Transverse colon (tissue), 4 donors: ENCODE data around the gene NRSN2.

Experiments
- EP300 ChIP-seq: sonication (generic); formaldehyde crosslinking; IDR thresholded peaks from one replicate; pipeline ENCODE4 v1.6.1; 2017; ENCODE audit warnings: antibody characterized with exemption, low read depth
- POLR2A ChIP-seq: fragments of 450-650 bp; IDR thresholded peaks from one replicate; pipeline ENCODE4 v1.6.1; 2016; ENCODE audit warnings: antibody characterized with exemption, mild to moderate bottlenecking, moderate library complexity
- POLR2AphosphoS5 ChIP-seq, 3 donors: sonication (generic); formaldehyde crosslinking; IDR thresholded peaks; one replicate each; pipeline ENCODE4 v1.6.1; 2016; ENCODE audit warnings: antibody characterized with exemption in 3 of 3
- TF ChIP-seq, protein P1 (sequence below), 5 experiments: fragments of 200-600 bp in 3 of 5; fragments of 450-650 bp in 2 of 5; sonication (generic) in 3 of 5; IDR thresholded peaks; 1 replicate in 2 of 5; 2 replicates in 3 of 5; pipeline ENCODE4 v1.5.1; 2016 to 2017; ENCODE audit warnings: antibody characterized with exemption in 5 of 5, inconsistent platforms in 3 of 5, mild to moderate bottlenecking in 2 of 5, moderate library complexity in 1 of 5

DNA sequence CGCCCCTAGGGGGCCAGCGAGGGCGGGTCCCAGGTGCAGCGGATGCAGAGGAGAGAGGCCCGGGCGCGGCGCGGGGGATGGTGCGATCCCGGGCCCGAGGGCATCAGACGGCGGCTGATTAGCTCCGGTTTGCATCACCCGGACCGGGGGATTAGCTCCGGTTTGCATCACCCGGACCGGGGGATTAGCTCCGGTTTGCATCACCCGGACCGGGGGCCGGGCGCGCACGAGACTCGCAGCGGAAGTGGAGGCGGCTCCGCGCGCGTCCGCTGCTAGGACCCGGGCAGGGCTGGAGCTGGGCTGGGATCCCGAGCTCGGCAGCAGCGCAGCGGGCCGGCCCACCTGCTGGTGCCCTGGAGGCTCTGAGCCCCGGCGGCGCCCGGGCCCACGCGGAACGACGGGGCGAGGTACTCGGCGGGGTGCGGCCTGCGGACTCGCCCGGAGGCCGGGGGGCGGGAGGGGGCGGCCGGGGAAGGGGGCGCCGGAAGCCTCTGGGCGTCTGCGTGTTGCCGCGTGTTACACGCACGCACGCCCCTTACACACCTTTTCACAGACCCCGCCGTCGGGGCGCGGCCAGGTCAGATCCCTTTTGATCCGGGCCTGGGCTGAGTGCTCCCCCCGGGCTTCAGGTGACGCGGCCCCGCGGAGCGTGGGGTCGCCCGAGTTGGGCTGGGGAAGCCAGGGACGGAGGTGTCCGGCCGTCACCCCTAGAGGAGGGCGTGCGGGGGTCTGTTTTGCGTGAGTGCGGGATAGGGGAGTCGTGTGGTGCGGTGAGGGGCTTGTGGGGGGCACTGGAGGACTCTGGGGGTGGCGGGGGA, 34.1 kb downstream of the NRSN2 start:
- no peak for TF ChIP-seq POLR2AphosphoS5 (IDR thresholded peaks at IDR 0.05)
- no peak for TF ChIP-seq POLR2A
- TF ChIP-seq EP300, result no peak
- TF ChIP-seq, protein P1, sequence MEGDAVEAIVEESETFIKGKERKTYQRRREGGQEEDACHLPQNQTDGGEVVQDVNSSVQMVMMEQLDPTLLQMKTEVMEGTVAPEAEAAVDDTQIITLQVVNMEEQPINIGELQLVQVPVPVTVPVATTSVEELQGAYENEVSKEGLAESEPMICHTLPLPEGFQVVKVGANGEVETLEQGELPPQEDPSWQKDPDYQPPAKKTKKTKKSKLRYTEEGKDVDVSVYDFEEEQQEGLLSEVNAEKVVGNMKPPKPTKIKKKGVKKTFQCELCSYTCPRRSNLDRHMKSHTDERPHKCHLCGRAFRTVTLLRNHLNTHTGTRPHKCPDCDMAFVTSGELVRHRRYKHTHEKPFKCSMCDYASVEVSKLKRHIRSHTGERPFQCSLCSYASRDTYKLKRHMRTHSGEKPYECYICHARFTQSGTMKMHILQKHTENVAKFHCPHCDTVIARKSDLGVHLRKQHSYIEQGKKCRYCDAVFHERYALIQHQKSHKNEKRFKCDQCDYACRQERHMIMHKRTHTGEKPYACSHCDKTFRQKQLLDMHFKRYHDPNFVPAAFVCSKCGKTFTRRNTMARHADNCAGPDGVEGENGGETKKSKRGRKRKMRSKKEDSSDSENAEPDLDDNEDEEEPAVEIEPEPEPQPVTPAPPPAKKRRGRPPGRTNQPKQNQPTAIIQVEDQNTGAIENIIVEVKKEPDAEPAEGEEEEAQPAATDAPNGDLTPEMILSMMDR (IDR thresholded peaks at IDR 0.05), result no peak
